ENCODE data around the gene AGPAT3. TPM values are rescaled to one million over a fixed set of nuclear protein-coding genes. Genes with fewer than 3 reads are reported as not detected.

AGPAT3 gene
- total RNA-seq, 1 donor from 2014 or later: 39.1 TPM

GRCh38 chr21:43942621-43943020 is 77.6 kb downstream of the AGPAT3 start:
- DNase-seq (ENCODE audit: low read depth): no peak
- no peak overlapping the region for H3K4me3 ChIP-seq (ENCODE audit: low read depth, low read length)
- TF ChIP-seq, protein P1, sequence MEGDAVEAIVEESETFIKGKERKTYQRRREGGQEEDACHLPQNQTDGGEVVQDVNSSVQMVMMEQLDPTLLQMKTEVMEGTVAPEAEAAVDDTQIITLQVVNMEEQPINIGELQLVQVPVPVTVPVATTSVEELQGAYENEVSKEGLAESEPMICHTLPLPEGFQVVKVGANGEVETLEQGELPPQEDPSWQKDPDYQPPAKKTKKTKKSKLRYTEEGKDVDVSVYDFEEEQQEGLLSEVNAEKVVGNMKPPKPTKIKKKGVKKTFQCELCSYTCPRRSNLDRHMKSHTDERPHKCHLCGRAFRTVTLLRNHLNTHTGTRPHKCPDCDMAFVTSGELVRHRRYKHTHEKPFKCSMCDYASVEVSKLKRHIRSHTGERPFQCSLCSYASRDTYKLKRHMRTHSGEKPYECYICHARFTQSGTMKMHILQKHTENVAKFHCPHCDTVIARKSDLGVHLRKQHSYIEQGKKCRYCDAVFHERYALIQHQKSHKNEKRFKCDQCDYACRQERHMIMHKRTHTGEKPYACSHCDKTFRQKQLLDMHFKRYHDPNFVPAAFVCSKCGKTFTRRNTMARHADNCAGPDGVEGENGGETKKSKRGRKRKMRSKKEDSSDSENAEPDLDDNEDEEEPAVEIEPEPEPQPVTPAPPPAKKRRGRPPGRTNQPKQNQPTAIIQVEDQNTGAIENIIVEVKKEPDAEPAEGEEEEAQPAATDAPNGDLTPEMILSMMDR (conservative IDR thresholded peaks at IDR 0.05; ENCODE audit: low read depth, low read length): no peak

DNA sequence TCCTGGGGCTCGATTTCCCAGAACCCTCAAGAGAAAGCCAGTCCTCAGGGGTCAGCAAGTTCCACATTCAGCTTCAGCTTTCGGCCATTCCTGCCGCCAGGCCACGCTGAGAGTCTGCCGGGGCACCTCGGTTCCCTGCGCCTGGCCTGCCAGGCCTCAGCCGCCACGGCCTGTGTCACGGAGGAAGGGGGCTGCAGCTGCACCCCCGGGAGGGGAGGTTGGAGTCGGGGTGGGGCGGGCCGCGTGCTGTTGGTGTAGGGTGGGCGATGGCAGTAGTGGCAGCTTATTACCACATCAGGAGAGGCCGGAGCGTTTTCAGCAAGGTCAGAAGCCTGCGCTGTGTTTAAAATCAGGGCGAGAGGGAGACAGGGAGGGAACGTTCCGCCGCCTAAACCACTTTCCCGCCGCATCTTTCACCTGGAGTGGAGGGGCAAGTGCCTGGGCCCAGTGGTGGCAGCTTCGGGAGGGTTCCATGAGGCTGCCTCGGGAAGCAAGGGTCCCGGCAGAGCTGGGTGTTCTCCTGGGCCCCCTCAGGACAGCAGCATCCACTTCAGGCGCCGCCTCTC is 78.6 kb downstream of the AGPAT3 start:
- TF ChIP-seq, protein P1 (conservative IDR thresholded peaks at IDR 0.05; ENCODE audit: low read depth, low read length): no peak
- H3K4me3 ChIP-seq (ENCODE audit: low read depth, low read length): no peak overlapping the region
- DNase-seq (ENCODE audit: low read depth): no peak

- TF ChIP-seq, protein P1 (conservative IDR thresholded peaks at IDR 0.05; ENCODE audit: low read depth, low read length): no peak
- no peak for DNase-seq (ENCODE audit: low read depth)
- no peak overlapping the region for H3K4me3 ChIP-seq (ENCODE audit: low read depth, low read length)
These were observed 79.1 kb downstream of the AGPAT3 start for GRCh38 chr21:43944078-43944633.

DNA sequence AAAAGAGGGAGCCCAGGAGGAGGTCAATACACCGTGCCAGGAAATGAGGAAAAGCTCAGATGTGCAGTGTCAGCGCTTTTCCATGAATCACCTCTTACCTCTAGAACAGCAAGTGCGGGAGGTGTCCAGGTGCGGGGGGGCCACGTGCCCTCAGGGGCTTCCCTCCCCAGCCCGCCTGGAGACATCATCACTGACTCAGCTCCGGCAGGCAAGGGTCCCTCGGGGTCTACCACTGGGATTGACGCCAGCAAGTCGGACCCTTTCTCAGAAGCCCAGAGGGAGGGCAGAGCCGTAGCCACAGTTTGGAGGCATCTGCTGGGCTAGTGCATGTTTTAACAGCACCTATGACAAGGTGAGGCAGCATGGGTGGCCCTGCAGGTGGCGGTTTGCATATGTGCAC is 79.7 kb downstream of the AGPAT3 start:
- TF ChIP-seq, protein P1 (conservative IDR thresholded peaks at IDR 0.05; ENCODE audit: low read depth, low read length): no peak
- no peak overlapping the region for H3K4me3 ChIP-seq (ENCODE audit: low read depth, low read length)

GRCh38 chr21:43948740-43949498 is 83.9 kb downstream of the AGPAT3 start:
- TF ChIP-seq, protein P1 (conservative IDR thresholded peaks at IDR 0.05; ENCODE audit: low read depth, low read length): no peak
- H3K4me3 ChIP-seq (ENCODE audit: low read depth, low read length): no peak overlapping the region
- DNase-seq (ENCODE audit: low read depth): no peak

More for the DNA sequence above, 79.7 kb downstream of the AGPAT3 start:
- no peak for DNase-seq (ENCODE audit: low read depth)

DNA sequence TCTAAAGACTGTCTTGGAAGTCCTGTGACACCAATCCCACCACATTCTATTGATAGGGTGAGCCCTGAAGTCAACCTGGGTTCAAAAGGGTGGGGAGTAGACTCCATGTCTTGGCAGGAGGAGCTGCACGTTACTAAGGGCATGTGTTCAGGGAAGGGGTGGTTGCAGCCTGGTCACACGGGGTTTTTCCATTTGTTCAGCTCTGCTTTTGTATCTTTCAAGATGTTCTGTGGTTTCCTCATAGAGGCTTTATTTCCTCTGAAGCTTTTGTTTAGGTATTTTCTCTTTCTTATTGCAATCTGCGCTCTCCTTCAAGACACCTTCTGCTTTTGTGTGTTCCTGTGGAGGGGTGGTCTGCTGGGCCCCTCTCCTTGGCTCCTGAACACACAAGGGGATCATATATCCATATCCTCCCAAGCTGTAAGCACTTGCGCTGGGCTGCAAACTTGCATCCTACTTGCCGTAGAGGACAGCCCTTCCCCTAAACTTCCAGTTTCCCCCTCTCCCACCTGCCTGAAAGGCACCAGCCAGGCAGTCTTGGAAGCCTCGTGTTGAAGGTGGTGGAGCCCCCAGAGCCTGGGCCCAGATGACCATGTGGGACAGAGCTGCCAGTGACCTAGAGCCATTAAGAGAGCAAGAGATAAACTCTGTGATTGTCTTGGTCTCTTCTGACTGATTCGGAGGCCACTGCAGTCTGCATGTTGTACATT is 84.6 kb downstream of the AGPAT3 start:
- TF ChIP-seq, protein P1 (conservative IDR thresholded peaks at IDR 0.05; ENCODE audit: low read depth, low read length): no peak
- DNase-seq (ENCODE audit: low read depth): no peak
- no peak overlapping the region for H3K4me3 ChIP-seq (ENCODE audit: low read depth, low read length)
